Stimulated activated CD8-positive, alpha-beta memory T cell treated with anti-CD3 and anti-CD28 coated beads, Interleukin-12 subunit alpha, Interleukin-12 subunit beta, amount 100 ng/mL, for 24 hours (primary cell): Measurements from ENCODE around the gene KRTAP10-9.
"Not testable (repeated sequence)": the region's sequence is repeated elsewhere in the genome, so short reads cannot be mapped to it uniquely, and the experiment has no call there.

ENCODE experiments used
- DNase-seq: peaks from one replicate; pipeline ENCODE4 v3.0.0-alpha.2; 2020; ENCODE audit errors: extremely low read depth

The KRTAP10-9 gene, protein sequence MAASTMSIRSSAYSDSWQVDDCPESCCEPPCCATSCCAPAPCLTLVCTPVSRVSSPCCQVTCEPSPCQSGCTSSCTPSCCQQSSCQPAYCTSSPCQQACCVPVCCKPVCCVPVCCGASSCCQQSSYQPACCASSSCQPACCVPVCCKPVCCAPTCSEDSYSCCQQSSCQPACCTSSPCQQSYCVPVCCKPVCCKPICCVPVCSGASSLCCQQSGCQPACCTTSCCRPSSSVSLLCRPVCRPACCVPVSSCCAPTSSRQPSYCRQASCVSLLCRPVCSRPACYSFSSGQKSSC

DNA sequence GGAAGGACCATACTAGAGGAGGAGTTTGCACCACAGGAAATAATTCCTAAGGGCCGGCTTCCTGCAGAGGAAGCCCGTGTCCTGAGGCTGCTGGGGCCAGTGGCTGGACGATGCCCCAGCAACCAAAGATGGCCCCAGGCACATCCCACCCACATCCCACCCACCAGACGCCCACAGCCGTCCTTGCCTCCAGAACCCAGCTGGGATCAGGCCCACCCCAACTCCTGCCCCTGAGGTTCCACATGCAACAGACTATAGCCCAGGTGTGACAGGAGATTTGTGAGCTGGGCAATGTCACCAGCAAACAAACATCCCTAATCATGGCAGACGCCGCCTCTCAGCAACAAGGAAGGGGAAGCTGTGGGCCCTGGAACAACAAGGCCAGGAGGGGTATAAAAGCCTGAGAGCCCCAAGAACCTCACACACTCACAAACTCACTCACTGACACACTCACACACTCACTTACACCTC is at the start of gene KRTAP10-9:
KRTAP10-9 (plus strand) TSS at position 421 of the 471 bp plus-strand sequence. CDS start 79 bp downstream, outside the sequence.
- DNase-seq, result no peak

DNA sequence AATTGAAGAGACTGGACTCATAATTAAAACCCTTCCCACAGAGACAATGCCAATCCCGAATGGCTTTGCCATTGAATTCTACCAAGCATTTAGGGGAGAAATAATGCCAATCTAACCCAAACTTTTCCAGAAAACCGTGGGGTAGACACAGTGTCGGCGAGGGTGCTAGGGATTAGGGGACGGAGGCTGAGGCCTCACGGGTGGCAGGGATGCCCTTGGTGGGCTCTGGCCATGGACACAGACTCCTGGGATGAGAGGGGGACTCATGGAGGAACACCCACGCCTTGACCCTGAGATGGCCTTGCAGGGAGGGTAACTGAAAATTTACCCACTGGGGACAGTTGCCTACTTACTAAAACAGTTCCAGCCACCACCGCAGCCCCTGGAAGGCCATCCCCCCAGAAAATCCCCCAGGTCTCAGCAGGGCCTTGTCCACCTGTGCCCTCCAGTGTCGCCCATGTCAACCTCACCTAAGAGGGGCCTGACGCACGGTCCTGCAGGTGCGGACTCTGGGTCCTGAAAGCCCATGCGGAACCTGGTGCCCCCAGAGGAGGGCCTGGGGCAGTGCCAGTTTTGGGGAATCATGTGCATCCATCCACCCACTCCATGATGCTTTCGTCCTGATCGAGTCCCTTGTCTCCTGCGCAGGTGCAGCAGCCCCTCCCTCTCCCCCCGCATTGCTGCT is 48.4 kb upstream of the KRTAP10-9 start:
- DNase-seq, result no peak

DNA sequence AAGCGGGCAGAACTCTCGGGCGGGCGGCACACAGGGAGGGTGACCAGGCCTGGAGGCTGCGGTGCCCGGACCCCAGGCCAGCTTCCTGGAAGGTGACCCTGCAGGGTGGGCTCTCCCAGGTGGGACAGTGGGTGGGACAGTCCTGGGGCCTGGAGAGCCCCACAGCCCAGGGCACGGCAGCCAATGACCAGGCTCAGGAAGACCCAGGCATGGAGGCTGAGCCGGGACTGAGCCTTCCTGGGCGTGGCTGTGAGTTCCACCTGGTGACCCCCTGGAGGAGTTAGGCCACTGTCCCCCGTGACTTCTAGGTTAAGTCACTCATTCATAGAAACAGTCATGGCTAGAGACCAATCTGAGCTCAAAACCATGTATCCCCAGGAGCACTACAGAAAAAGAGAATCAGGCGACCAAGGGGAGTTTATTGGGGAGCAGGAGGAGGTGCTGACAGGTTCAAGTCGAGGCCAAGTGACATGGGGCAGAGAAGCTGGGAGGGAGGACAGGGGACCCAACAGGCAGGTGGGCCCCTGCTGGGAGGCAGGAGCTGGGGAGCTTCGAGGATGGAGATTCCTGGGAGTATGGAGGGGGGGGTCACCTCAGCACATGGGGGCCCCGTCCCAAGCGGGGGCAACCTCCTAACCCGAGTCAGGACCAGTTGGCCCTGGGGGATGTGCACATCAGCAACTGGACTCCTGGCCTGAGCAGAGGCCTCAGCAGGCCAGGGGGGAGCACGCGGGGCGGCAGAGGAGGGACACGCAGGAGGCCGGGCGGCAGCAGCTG is 47.6 kb upstream of the KRTAP10-9 start:
- no peak for DNase-seq

DNA sequence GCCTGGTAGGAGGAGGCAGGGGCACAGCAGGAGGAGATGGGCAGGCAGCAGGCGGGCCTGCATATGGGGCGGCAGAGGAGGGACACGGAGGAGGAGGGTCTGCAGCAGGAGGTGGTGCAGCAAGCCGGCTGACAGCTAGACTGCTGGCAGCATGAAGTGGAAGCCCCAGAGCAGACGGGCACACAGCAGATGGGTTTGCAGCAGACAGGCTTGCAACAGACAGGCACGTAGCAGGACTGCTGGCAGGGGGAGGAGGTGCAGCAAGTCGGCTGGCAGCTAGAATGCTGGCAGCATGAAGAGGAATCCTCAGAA is 47.1 kb upstream of the KRTAP10-9 start:
- DNase-seq, result no peak

DNA sequence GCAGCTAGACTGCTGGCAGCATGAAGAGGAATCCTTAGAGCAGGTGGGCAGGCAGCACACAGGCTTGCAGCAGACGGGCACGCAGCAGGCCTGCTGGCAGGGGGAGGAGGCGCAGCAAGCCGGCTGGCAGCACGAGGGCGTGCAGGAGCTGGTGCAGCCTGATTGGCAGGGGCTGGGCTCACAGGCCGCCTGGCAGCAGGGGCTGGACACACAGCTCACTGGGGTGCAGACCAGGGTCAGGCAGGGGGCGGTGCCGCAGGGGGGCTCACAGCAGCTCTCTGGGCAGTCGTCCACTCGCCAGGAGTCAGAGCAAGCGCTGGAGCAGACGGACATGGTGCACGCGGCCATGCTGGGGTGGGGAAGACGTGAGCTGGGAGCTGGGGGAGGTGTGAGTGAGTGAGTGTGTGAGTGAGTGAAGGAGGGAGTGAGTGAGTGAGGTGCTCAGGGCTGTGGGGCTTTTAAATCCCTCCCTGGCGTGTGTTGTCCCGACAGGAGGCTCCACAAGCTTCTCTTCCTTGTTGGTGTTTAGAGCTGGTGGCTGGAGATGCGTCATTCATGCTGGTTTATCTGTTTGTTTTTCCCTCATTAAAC is 46.6 kb upstream of the KRTAP10-9 start, which contains the start of gene KRTAP10-5:
KRTAP10-5 (minus strand) TSS at position 374 of the 591 bp plus-strand sequence; CDS start at position 348, 26 bp downstream.
- not testable (repeated sequence) for DNase-seq

DNA sequence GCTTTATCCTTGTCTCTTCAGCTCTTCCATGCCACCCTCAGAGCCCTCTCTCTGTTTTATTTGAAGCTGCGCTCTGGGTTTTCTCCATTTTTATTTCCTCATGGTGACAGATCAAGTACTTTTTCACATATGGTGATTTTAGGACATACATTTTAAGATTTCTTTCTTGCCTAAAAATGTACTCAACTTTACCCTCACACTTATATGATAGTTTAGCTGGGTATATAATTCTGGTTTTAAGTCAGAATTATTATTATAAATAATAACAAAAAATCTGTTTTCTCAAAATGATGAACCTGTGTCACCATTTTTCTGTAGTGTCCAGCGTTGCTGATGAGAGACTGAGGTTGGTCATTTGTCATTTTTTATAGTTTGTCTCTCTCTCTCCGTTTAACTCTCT is 45.7 kb upstream of the KRTAP10-9 start:
- no peak for DNase-seq

DNA sequence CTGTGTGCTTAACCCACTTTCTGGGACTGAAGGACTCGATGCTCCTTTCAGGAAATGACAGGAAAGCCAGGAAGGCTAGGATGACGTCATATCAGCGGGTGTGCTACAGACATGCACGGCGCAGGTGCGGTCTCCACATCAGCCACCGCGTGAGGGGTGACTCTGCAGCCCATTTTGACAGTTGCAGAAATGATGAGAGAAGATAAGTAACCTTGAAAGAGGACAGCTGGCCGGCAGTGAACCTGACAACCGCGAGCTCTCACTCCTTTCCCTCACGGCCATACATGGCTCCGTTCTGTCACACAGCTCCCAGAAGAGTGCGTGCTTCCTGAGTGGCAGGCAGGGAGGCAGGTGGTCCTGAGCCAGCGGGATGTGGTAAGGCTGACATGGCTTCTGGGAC is 44.8 kb upstream of the KRTAP10-9 start:
- DNase-seq, result no peak

DNA sequence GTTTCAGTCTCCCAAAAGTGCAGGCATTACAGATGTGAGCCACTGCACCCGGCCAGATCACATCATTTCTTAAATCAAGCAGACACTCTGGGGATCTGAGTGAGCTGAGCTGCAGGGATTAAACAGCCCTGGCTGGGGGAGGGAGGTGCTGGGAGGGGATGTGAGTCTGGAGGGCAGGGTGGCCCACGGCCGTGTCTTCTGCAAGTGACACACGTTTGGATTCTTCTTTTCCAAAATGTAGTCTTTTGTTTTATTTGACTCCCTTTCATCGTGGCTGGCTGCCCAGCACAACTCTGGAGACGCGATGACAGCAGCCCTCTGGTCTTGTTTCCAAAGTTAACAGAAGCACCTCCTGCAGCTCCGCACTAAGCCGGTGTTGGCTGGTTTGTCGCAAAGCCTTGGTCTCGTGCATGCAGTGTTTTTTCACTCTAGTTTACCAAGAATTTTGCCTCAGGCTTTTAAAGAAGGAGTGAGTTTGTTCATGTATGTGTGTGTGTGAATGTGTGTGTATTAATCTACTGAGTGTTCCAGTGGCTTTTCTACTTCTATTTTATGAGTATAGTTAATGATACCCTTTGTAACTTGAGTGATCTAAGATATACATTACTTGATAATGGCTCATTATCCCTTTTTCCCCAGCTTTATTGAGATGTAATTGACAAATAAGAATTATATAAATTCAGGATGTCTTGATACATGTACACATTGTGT is 43.6 kb upstream of the KRTAP10-9 start:
- DNase-seq, result no peak

DNA sequence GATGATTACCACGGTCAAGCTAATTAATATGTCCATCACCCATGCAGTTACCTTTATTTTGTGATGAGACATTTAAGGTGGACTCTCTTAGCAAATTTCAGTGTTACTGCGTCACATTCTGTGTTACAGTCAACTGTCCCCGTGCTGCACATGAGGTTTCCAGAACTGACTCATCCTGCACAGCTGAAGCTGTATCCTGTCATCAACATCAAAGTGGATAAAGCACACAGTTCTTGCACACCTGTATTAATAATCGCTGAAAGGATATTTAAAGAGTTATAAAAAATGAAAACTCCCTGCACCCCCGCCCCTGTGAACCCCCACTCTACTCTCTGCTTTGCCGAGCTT is 43.1 kb upstream of the KRTAP10-9 start:
- no peak for DNase-seq

DNA sequence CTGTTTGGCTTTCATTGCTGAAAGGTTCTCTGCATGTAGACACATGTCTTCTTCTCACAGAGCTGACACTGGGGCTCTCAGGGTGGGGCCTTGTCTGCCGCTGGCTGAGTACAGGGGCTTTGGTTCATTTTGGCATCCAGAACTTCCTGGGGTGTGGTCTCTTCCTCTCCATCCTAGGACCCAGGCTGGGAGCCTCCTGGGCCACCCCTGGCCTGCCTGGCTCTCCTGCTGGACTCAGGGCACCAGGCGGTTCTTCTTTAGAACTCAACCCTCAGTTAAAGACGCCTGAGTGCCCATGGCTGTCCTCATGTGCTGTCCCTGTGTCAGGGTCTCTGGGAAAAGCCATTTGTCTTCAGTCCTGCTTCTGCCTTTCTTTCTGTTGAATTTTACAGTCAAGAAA is 41.0 kb upstream of the KRTAP10-9 start:
- no peak for DNase-seq

DNA sequence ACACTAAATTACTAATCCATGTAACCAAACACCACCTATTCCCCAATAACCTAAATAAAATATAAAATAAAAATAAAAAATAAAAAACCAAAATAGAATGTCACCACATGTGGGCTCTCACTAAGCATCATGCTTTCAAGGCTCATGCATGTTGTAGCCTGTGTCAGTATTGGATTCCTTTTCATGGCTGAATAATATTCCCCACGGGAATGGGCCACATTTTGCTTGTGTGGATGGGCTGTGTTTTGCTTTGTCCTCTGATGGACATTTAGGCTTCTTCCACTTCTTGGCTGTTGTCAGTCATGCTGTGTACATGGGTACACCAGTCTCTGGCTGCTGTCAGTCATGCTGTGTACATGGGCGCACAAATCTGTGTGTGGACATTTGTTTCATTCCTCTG is 37.8 kb upstream of the KRTAP10-9 start:
- no peak for DNase-seq

DNA sequence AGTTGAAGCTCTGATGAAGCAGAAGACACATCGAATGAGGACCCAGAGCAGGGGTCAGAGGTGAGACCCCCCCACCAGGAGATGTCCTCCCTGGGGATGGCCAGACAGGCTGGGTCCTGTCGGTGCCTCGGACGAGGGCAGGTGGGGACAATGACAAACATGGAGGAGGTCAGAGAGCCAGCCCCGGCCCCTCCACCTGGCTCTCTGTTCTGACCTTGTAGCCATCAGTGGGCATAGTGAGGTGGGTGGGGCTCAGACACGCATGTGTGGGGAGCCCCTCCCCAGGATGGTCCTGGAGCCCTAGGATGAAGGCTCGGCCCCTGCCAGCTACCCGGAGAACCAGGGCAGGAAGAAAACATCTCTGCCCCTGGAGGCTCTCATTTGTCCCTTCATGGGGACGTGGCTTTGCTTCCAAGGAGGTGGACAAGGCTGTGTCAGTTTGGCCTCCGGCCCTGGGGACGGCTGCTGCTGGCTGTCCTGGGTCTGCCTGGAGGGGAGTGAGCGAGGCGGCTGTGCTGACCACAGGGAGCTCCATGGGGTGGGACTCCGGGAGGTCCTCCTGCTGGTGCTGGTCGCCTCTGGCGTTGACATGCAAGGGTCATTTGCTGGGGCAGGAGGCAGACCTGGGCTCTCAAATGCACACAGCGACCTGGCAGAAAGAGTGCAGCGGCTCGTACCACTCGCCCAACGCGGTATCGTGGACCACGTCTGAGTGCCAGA is 37.1 kb upstream of the KRTAP10-9 start:
- DNase-seq, result no peak

DNA sequence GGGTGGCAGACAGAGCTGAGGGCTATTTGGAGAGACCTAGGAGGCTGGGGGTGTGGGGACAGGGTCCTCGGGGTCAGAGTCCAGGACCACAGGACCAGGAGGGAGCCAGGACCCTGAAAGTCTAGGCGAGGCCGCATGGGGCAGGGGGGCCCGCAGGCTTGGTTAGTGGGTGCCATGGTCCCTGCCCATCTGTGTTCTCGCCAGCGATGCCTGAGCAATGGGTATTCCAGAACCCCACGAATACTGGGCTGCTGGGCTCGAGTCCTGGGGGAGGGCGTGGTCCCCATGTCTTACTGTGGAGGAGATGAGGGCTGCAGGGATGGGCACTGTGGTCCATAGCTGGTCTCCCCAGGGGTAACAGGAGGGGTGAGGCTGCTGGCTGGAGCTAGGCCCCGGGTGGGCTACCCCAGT is 36.6 kb upstream of the KRTAP10-9 start:
- DNase-seq, result no peak

DNA sequence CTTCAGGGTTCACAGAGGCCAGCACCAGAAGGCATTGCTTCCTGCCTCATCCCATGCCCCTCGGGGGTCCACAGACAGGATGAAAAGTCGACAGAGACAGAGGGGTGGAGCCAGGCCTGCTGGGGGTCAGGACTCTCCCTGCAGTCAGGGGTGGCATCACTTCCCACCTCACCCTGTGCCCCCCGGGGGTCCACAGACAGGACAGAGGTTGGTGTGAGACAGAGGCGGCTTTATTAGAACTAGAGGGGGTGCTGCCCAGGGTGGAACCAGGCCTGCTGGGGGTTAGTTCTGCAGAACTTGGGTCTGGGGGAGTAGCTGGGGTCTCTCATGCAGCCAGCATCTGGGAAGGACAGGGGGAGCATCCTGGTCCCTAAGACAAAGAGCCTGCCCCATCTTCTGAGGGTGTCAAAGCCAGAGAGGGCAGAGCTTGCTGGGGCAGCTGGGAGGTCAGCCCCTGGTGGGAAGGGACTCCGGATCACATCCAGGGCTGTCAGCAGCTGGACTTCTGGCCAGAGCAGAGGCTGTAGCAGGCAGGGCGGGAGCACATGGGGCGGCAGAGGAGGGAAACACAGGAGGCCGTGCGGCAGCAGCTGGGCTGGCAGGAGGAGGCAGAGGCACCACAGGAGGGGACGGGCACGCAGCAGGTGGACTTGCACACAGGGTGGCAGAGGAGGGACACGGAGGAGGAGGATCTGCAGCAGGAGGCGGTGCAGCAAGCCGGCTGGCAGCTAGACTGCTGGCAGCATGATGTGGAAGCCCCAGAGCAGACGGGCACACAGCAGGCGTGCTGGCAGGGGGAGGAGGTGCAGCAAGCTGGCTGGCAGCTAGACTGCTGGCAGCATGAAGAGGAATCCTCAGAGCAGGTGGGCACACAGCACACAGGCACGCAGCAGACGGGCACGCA is 35.7 kb upstream of the KRTAP10-9 start:
- DNase-seq, result not testable (repeated sequence)

DNA sequence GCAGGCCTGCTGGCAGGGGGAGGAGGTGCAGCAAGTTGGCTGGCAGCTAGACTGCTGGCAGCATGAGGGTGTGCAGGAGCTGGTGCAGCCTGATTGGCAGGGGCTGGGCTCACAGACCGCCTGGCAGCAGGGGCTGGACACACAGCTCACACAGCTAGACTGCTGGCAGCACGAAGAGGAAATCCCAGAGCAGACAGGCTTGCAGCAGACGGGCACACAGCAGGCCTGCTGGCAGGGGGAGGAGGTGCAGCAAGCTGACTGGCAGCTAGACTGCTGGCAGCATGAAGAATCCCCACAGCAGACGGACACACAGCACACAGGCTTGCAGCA is 35.1 kb upstream of the KRTAP10-9 start:
- DNase-seq, result not testable (repeated sequence)

DNA sequence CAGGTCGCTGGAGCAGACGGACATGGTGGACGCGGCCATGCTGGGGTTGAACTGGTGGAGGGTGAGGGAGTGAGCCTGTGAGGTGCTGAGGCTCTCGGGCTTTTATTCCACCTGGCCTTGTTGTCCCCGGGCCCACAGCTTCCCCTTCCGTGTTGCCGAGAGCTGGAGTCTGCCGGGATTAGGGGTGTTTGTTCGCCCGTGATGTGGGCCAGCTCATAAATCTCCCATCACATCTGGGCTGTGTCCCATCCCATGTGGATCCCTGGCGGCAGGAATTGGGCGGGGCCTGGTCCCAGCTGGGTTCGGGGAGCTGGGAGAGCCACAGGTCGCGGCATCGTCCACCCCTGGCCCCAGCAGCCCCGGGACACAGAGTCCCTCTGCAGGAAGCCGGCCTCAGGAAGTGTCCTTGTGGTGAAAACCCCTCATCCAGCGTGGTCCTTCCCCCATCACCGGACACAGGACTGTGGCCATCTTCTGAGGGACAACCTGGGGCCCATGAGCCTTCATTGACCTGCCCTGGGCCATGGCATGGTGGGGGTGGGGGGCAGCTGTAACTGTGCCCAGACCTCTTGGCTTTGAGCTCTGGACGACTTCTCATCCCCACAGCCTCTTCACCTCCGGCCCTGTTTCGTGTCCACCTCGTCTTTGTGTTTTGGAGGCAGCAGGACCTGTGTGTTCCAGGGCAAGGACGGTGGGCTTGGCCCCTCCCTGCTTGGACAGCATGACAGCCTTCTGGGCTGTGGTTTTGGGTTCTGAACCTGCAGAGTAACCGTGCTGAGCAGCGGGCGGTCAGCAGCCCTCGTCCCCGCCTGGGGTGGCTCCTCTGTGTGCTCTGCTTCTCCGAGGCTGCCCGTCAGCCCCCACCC is 34.2 kb upstream of the KRTAP10-9 start, which contains the start of gene KRTAP10-6:
KRTAP10-6 (minus strand) TSS at position 60 of the 866 bp plus-strand sequence; CDS start at position 39, 21 bp downstream.
- no peak for DNase-seq

DNA sequence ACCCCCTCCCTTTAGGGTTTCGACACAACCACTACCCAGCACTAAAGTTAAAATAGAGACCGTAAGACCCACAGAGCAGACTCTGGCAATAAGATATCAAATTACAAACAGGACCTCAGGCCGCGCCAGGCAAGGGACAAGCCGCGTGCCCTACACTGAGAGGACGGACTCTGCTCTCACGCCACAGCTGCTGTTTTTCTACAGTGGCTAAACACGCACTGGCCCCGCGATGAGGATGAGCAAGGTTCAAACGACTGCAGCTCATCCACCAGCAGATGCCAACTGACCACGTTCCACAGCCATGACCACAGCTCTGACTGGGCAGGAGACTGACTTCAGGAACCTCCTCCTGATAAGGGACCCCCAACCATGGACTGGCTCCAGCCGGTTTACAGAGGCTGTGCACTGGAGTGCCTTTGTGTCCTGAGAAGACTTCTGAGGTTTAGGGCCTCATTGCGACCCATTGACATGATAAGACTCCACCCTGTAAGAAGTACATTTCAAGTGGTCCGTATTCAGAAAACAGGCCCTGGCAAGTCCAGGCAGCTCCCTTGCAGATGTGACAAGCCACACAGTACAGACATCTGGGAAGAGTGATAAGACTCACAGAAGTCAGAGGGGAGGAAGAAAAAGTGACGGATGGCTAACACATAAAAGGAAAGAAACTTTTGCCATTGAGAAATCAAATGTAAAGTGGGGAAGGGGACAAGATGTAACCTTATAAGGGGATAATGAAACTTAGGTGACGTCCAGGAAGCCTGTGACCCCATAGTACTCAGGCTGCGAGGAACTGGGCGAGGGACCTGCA is 33.1 kb upstream of the KRTAP10-9 start:
- no peak for DNase-seq

DNA sequence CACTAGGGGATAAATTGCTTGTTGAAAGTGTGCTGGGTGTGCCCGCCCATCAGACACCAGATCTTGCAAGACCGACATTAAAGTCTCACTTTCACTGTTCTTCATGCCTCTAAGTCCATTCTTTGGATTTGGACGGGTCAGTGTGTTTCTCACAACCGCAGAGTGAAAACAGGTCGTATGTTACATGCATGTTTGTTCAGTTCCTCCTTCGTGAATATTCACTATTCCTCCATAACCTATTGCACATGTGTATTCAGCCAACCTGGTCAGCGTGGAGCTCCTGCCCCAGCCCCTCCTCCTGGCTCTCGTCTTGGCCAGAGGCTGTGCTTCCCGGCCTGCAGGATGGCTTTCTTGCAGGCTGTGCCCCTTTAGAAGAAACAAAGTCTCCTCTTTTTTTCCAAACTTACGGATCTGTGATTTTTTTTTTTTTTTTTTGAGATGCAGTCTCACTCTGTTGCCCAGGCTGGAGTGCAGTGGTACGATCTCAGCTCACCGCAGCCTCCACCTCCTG is 32.4 kb upstream of the KRTAP10-9 start:
- DNase-seq, result no peak
